HG03558 (cell line): ENCODE results near the gene RNF144B.

Experiments
- ATAC-seq: cut with Tn5 transposase; IDR thresholded peaks from one replicate; pipeline ENCODE4 v1.9.1; 2021; ENCODE audit warnings: moderate number of reproducible peaks; ENCODE audit not compliant: unreplicated experiment; ENCODE audit errors: extremely low read depth

RNF144B gene

GRCh38 chr6:18472941-18473340 lies 85.8 kb downstream of the RNF144B start:
- ATAC-seq, result no peak

GRCh38 chr6:18473755-18474154 lies 86.6 kb downstream of the RNF144B start:
- ATAC-seq, result no peak

- ATAC-seq, result no peak
These were observed 90.3 kb downstream of the RNF144B start for GRCh38 chr6:18477301-18477941.

GRCh38 chr6:18478610-18479009 lies 91.5 kb downstream of the RNF144B start:
- no peak for ATAC-seq

GRCh38 chr6:18481870-18482269 lies 94.7 kb downstream of the RNF144B start:
- ATAC-seq, result no peak

- ATAC-seq, result no peak
These were observed 98.7 kb downstream of the RNF144B start for GRCh38 chr6:18485660-18486435.

- ATAC-seq, result no peak
These were observed 100.9 kb downstream of the RNF144B start for GRCh38 chr6:18488004-18488403.

- ATAC-seq, result no peak
These were observed 101.5 kb downstream of the RNF144B start for GRCh38 chr6:18488526-18489270.

- no peak for ATAC-seq
These were observed 102.2 kb downstream of the RNF144B start for GRCh38 chr6:18489335-18489734.

GRCh38 chr6:18491308-18492045 lies 104.3 kb downstream of the RNF144B start:
- ATAC-seq, result no peak

GRCh38 chr6:18492972-18493371 lies 105.8 kb downstream of the RNF144B start:
- ATAC-seq, result no peak

GRCh38 chr6:18493382-18493891 lies 106.3 kb downstream of the RNF144B start:
- no peak for ATAC-seq

- ATAC-seq, result no peak
These were observed 106.8 kb downstream of the RNF144B start for GRCh38 chr6:18493925-18494324.

- ATAC-seq, result no peak
These were observed 108.1 kb downstream of the RNF144B start for GRCh38 chr6:18495236-18495635.

GRCh38 chr6:18496462-18496861 lies 109.3 kb downstream of the RNF144B start:
- ATAC-seq, result no peak

GRCh38 chr6:18497006-18497405 lies 109.9 kb downstream of the RNF144B start:
- ATAC-seq, result no peak

- ATAC-seq, result no peak
These were observed 111.3 kb downstream of the RNF144B start for GRCh38 chr6:18498408-18498807.

GRCh38 chr6:18500921-18501662 lies 113.9 kb downstream of the RNF144B start:
- ATAC-seq, result no peak

GRCh38 chr6:18501663-18502013 lies 114.5 kb downstream of the RNF144B start:
- no peak for ATAC-seq

- no peak for ATAC-seq
These were observed 116.0 kb downstream of the RNF144B start for GRCh38 chr6:18503206-18503592.
